ENCODE measurements around the gene IL25.

Gene IL25

DNA sequence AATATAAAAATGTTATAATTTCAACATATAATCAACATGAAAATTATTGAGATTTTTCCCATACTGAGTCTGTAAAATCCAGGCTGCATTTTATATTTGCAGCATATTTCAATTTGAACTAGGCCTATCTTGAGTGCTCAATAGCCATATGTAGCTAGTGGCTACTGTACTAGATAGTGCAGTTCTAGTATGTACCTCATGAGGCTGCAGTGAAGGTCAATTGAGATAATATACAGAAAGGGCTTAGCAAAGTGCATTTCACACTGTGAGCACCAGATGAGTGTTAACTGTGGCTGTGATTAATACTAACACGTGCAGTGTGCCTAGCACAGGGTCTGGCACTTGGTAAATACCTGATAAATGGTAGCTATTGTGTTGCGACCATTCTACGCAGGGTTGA is 14.6 kb upstream of the IL25 start:
- H3K4me1 ChIP-seq (ENCODE audit: control insufficient read depth, insufficient read depth, low read depth, low read length): peaks cover 5% of the 10 kb centered on the region
- no peak for DNase-seq
- no peak overlapping the region for H3K27ac ChIP-seq (ENCODE audit: low read length, poor library complexity, severe bottlenecking)
- H3K36me3 ChIP-seq (ENCODE audit: control insufficient read depth in 1 of 2, insufficient read depth in 2 of 2, low read depth in 1 of 2, low read length in 2 of 2): peaks cover 12 to 37% of the 10 kb centered on the region in 2 experiments
- no peak overlapping the region for H3K4me3 ChIP-seq (ENCODE audit: insufficient read depth in 1 of 2, low read depth in 1 of 2, low read length in 2 of 2)
- no peak overlapping the region for H3K4me2 ChIP-seq (ENCODE audit: low read length, poor library complexity, severe bottlenecking)
- H2BK12ac ChIP-seq (ENCODE audit: low read length in 2 of 2): no peak overlapping the region
- H4K8ac ChIP-seq (ENCODE audit: low read length): no peak overlapping the region
- H2AFZ ChIP-seq (ENCODE audit: low read depth, low read length): no peak overlapping the region
- H3K18ac ChIP-seq (ENCODE audit: low read depth in 1 of 2, low read length in 2 of 2): no peak overlapping the region
- H4K91ac ChIP-seq (ENCODE audit: low read length): no peak overlapping the region
- 95% methylated on average over 3 of the region's 3 CpGs for WGBS
- H3K9me3 ChIP-seq (ENCODE audit: control insufficient read depth, low read length): no peaks in the 10 kb centered on the region
- H3K14ac ChIP-seq (ENCODE audit: low read length in 2 of 2): no peak overlapping the region
- no peak overlapping the region for H2AK5ac ChIP-seq (ENCODE audit: low read length, severe bottlenecking)
- H2BK5ac ChIP-seq (ENCODE audit: low read depth, low read length, poor library complexity, severe bottlenecking): no peak overlapping the region
- no peak overlapping the region for H3K9ac ChIP-seq (ENCODE audit: low read length)
- no peak overlapping the region for H2BK15ac ChIP-seq (ENCODE audit: low read depth, poor library complexity, severe bottlenecking)
- peaks cover 0 to 2% of the 10 kb centered on the region in 2 experiments for H3K27me3 ChIP-seq (ENCODE audit: control insufficient read depth in 1 of 2, insufficient read depth in 1 of 2, low read length in 2 of 2)
- no peak overlapping the region for H3K4ac ChIP-seq (ENCODE audit: low read depth in 1 of 2, low read length in 2 of 2)
- H3K23ac ChIP-seq (ENCODE audit: low read length in 2 of 2): no peak overlapping the region
- H2BK120ac ChIP-seq (ENCODE audit: low read depth, low read length): no peak overlapping the region
- peaks cover 25% of the 10 kb centered on the region for H3K79me1 ChIP-seq (replicated peaks; ENCODE audit: low read length, poor library complexity, severe bottlenecking)

DNA sequence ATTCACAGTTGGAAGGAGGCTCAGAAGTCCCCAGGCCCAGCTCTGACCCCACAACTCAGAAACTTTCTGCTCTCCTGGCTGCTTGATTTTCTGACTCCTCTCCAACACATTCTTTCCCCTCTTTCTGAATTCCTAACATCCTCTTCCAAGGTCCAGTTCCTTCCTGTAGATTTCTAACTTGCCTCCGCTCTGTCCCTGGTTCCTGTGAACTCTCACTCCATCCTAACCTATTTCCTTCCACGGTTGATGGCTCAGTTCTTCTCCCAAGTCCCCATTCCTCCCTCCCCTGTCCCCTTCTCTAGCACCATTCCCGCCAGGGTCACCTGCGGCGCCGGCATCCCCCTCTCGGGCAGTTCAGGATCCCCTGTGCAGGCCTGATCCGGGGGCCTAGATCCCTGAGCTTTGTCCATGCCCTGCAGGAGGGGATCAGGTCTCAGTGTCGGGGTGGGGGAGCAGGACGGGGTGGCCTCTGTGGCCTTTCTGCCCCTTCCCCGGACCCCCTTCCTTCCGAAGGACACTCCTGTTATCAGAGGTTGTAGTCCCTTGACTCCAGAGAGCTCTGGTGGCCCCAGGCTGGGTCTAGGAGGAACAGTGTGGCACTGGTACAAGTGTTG is 13.9 kb upstream of the IL25 start:
- Histone ChIP-seq H3K9me3 (ENCODE audit: control insufficient read depth, low read length) (no peaks in the 10 kb centered on the region), H4K8ac (ENCODE audit: low read length) (no peak overlapping the region), H3K23ac (ENCODE audit: low read length in 2 of 2) (no peak overlapping the region), H3K27ac (ENCODE audit: low read length, poor library complexity, severe bottlenecking) (no peak overlapping the region), H3K14ac (ENCODE audit: low read length in 2 of 2) (no peak overlapping the region), H2BK5ac (ENCODE audit: low read depth, low read length, poor library complexity, severe bottlenecking) (no peak overlapping the region), H3K4me1 (ENCODE audit: control insufficient read depth, insufficient read depth, low read depth, low read length) (peaks cover 5% of the 10 kb centered on the region), H3K4me2 (ENCODE audit: low read length, poor library complexity, severe bottlenecking) (no peak overlapping the region), H4K91ac (ENCODE audit: low read length) (no peak overlapping the region), H3K9ac (ENCODE audit: low read length) (no peak overlapping the region), H3K4me3 (ENCODE audit: insufficient read depth in 1 of 2, low read depth in 1 of 2, low read length in 2 of 2) (no peak overlapping the region), H3K18ac (ENCODE audit: low read depth in 1 of 2, low read length in 2 of 2) (no peak overlapping the region), H3K79me1 (replicated peaks; ENCODE audit: low read length, poor library complexity, severe bottlenecking) (peaks cover 25% of the 10 kb centered on the region), H2BK12ac (ENCODE audit: low read length in 2 of 2) (no peak overlapping the region), H2AFZ (ENCODE audit: low read depth, low read length) (no peak overlapping the region), H3K27me3 (ENCODE audit: control insufficient read depth in 1 of 2, insufficient read depth in 1 of 2, low read length in 2 of 2) (no peaks in the 10 kb centered on the region), H3K4ac (ENCODE audit: low read depth in 1 of 2, low read length in 2 of 2) (no peak overlapping the region), H3K36me3 (ENCODE audit: control insufficient read depth in 1 of 2, insufficient read depth in 2 of 2, low read depth in 1 of 2, low read length in 2 of 2) (peaks cover 12 to 37% of the 10 kb centered on the region in 2 experiments), H2BK120ac (ENCODE audit: low read depth, low read length) (no peak overlapping the region), H2AK5ac (ENCODE audit: low read length, severe bottlenecking) (no peak overlapping the region), H2BK15ac (ENCODE audit: low read depth, poor library complexity, severe bottlenecking) (no peak overlapping the region)
- 95% methylated on average over 11 of the region's 12 CpGs for WGBS
- no peak for DNase-seq

DNA sequence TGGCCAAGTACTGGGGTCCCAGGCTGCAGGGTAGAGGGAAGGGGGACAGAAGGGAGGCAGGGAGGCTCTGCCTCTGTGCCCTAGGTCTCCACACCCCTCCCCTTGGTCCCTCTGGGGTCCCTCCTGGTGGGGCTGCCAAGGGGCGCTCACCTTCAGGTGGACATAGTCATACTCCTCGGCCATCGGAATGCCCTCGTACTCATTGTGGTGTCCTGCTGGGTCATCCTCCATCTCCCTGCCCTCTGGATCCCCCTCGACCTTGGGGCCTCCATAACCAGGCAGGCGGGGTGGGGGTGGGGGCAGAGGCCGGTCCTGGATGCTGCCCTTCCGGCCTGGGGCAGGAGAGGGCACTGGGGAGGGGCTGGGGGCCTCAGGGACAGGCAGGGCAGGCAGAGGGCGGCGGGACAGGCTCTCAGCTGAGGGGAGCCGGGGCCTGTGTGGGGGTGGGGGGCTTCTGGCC is 13.4 kb upstream of the IL25 start:
- no peak overlapping the region for H2AK5ac ChIP-seq (ENCODE audit: low read length, severe bottlenecking)
- peaks cover 12 to 37% of the 10 kb centered on the region in 2 experiments for H3K36me3 ChIP-seq (ENCODE audit: control insufficient read depth in 1 of 2, insufficient read depth in 2 of 2, low read depth in 1 of 2, low read length in 2 of 2)
- peaks cover 9% of the 10 kb centered on the region for H3K4me1 ChIP-seq (ENCODE audit: control insufficient read depth, insufficient read depth, low read depth, low read length)
- no peak overlapping the region for H3K23ac ChIP-seq (ENCODE audit: low read length in 2 of 2)
- H3K18ac ChIP-seq (ENCODE audit: low read depth in 1 of 2, low read length in 2 of 2): no peak overlapping the region
- H2BK120ac ChIP-seq (ENCODE audit: low read depth, low read length): no peak overlapping the region
- no peak overlapping the region for H2BK12ac ChIP-seq (ENCODE audit: low read length in 2 of 2)
- no peak overlapping the region for H4K91ac ChIP-seq (ENCODE audit: low read length)
- H3K14ac ChIP-seq (ENCODE audit: low read length in 2 of 2): no peak overlapping the region
- H4K8ac ChIP-seq (ENCODE audit: low read length): no peak overlapping the region
- H3K79me1 ChIP-seq (replicated peaks; ENCODE audit: low read length, poor library complexity, severe bottlenecking): peaks cover 27% of the 10 kb centered on the region
- H2AFZ ChIP-seq (ENCODE audit: low read depth, low read length): no peak overlapping the region
- no peak overlapping the region for H3K27ac ChIP-seq (ENCODE audit: low read length, poor library complexity, severe bottlenecking)
- no peak for DNase-seq
- H3K4me2 ChIP-seq (ENCODE audit: low read length, poor library complexity, severe bottlenecking): no peak overlapping the region
- no peak overlapping the region for H3K4me3 ChIP-seq (ENCODE audit: insufficient read depth in 1 of 2, low read depth in 1 of 2, low read length in 2 of 2)
- no peak overlapping the region for H2BK15ac ChIP-seq (ENCODE audit: low read depth, poor library complexity, severe bottlenecking)
- H3K4ac ChIP-seq (ENCODE audit: low read depth in 1 of 2, low read length in 2 of 2): no peak overlapping the region
- peaks cover 0 to 5% of the 10 kb centered on the region in 2 experiments for H3K27me3 ChIP-seq (ENCODE audit: control insufficient read depth in 1 of 2, insufficient read depth in 1 of 2, low read length in 2 of 2)
- H3K9me3 ChIP-seq (ENCODE audit: control insufficient read depth, low read length): no peaks in the 10 kb centered on the region
- 81% methylated on average over 8 of the region's 11 CpGs for WGBS
- H2BK5ac ChIP-seq (ENCODE audit: low read depth, low read length, poor library complexity, severe bottlenecking): no peak overlapping the region
- no peak overlapping the region for H3K9ac ChIP-seq (ENCODE audit: low read length)

DNA sequence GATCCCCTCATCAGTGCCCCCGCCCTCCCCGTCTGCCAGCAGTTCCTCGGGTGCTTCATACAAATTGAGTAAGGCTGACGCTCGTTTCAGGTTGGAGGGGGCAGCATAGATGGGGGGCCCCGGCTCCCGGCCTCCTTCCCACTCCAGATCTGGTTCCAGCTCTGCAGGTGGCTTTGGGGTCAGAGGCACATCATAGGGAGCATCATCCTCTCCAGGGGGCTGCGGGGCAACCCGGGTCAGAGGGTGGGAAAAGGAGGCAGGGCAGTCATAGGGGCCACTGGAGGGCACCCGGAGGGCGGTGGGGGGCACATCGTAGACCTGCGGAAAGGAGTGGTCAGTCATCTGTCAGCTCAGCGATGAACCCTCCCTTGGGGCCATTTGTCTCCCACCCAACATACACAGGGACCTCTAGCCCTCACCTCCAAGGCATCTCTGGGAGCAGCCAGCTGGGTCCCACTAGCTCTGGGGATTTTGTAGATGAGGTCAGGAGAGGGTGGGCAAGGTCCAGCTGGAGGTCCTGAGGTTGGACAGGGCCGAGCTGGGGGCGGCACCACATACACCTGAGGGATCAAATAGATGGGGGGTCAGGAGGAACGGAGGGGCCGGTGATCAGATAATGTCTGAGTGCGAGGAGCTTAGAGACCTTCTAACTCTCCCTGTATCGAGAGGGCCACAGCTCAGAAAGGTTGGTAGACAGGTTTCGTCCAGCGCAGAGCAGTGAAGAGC is 12.7 kb upstream of the IL25 start:
- Histone ChIP-seq H3K27ac (ENCODE audit: low read length, poor library complexity, severe bottlenecking) (no peak overlapping the region), H4K8ac (ENCODE audit: low read length) (no peak overlapping the region), H3K36me3 (ENCODE audit: control insufficient read depth in 1 of 2, insufficient read depth in 2 of 2, low read depth in 1 of 2, low read length in 2 of 2) (peaks cover 12 to 37% of the 10 kb centered on the region in 2 experiments), H3K18ac (ENCODE audit: low read depth in 1 of 2, low read length in 2 of 2) (no peak overlapping the region), H2BK12ac (ENCODE audit: low read length in 2 of 2) (no peak overlapping the region), H3K4me2 (ENCODE audit: low read length, poor library complexity, severe bottlenecking) (no peak overlapping the region), H3K14ac (ENCODE audit: low read length in 2 of 2) (no peak overlapping the region), H3K23ac (ENCODE audit: low read length in 2 of 2) (no peak overlapping the region), H3K4ac (ENCODE audit: low read depth in 1 of 2, low read length in 2 of 2) (no peak overlapping the region), H2BK120ac (ENCODE audit: low read depth, low read length) (no peak overlapping the region), H3K79me1 (replicated peaks; ENCODE audit: low read length, poor library complexity, severe bottlenecking) (peaks cover 29% of the 10 kb centered on the region), H2AK5ac (ENCODE audit: low read length, severe bottlenecking) (no peak overlapping the region), H3K4me3 (ENCODE audit: insufficient read depth in 1 of 2, low read depth in 1 of 2, low read length in 2 of 2) (no peak overlapping the region), H3K9me3 (ENCODE audit: control insufficient read depth, low read length) (no peaks in the 10 kb centered on the region), H2BK5ac (ENCODE audit: low read depth, low read length, poor library complexity, severe bottlenecking) (no peak overlapping the region), H3K9ac (ENCODE audit: low read length) (no peak overlapping the region), H2AFZ (ENCODE audit: low read depth, low read length) (no peak overlapping the region), H4K91ac (ENCODE audit: low read length) (no peak overlapping the region), H2BK15ac (ENCODE audit: low read depth, poor library complexity, severe bottlenecking) (no peak overlapping the region), H3K4me1 (ENCODE audit: control insufficient read depth, insufficient read depth, low read depth, low read length) (peaks cover 12% of the 10 kb centered on the region), H3K27me3 (ENCODE audit: control insufficient read depth in 1 of 2, insufficient read depth in 1 of 2, low read length in 2 of 2) (peaks cover 0 to 12% of the 10 kb centered on the region in 2 experiments)
- no peak for DNase-seq
- 95% methylated on average over 18 of the region's 22 CpGs for WGBS

Data from mesenchymal stem cell (in vitro differentiated cells and primary cell).